NCI-H226 (cell line): ENCODE measurements around the gene TRIM17.

ENCODE experiments used
- DNase-seq: peaks from one replicate; pipeline ENCODE4 v3.0.0-alpha.2; 2015

Gene TRIM17, protein sequence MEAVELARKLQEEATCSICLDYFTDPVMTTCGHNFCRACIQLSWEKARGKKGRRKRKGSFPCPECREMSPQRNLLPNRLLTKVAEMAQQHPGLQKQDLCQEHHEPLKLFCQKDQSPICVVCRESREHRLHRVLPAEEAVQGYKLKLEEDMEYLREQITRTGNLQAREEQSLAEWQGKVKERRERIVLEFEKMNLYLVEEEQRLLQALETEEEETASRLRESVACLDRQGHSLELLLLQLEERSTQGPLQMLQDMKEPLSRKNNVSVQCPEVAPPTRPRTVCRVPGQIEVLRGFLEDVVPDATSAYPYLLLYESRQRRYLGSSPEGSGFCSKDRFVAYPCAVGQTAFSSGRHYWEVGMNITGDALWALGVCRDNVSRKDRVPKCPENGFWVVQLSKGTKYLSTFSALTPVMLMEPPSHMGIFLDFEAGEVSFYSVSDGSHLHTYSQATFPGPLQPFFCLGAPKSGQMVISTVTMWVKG

DNA sequence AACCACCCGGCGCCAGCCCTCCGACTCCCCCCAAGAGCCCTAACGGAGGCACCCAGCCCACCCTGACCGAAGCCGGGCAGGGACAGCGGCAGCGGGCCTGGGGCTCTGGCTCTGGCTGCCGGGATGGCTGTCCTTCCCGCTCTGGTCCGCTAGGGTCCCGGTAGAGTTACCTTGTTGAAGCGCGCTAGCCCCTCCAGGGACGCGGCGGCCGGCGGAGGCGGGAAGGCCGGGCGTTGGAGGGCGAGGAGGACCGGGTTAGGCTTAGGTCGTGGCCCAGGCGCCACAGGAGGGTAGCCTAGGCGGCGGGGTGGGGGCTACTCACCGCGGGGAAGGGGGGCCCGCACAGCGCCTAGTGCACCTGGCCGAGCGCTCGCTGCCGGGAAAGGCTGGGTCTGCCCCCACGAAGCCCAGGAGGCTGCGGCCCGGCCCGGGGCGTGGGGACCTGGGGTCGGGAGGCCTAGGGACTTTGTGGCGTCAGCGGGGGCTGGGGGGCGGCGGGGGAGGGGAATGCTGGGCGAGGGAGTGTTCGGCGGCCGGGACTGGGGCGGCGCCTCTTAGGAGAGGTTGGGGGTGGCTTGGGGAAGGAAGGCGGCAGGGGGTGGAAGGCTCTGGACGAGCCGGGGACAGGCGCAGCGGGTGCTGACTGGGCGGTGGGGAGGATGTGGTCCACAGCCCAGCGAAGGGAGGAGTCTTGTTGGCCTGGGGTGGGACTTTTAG, at the start of gene TRIM17:
Gene TRIM17, minus strand, starts transcription at position 645 of the 717 bp plus-strand sequence. CDS start 1,789 bp downstream, outside the sequence.
- no peak for DNase-seq

- DNase-seq, result no peak
Measured at GRCh38 chr1:228465571-228466146, 49.0 kb upstream of the TRIM17 start.

DNA sequence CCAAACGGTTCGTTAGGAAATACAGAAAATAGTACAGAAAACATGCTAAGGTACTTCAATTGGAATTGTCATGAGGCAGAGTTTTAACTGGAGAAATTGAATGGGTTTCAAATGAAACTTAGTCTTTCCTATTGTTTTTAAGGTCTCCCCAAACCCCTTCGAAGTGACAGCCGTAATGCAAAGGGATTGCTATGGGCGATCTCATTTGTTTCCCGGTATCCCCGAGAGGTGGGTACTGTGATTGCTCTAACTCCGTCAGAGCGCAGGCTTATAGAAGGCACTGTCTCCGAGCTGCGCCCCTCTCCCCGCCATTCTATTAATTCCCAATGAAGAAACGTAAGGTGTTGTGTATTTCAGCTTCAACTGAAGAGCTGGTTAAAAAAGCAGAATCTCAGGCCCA, 48.5 kb upstream of the TRIM17 start:
- no peak for DNase-seq

GRCh38 chr1:228464487-228464983, 47.9 kb upstream of the TRIM17 start:
- DNase-seq, result no peak

GRCh38 chr1:228463559-228464455, 47.1 kb upstream of the TRIM17 start:
- DNase-seq, result no peak

GRCh38 chr1:228463009-228463558, 46.4 kb upstream of the TRIM17 start:
- DNase-seq, result no peak

- no peak for DNase-seq
Measured at GRCh38 chr1:228462560-228462959, 45.9 kb upstream of the TRIM17 start.

GRCh38 chr1:228460821-228461220, 44.2 kb upstream of the TRIM17 start:
- DNase-seq, result no peak

DNA sequence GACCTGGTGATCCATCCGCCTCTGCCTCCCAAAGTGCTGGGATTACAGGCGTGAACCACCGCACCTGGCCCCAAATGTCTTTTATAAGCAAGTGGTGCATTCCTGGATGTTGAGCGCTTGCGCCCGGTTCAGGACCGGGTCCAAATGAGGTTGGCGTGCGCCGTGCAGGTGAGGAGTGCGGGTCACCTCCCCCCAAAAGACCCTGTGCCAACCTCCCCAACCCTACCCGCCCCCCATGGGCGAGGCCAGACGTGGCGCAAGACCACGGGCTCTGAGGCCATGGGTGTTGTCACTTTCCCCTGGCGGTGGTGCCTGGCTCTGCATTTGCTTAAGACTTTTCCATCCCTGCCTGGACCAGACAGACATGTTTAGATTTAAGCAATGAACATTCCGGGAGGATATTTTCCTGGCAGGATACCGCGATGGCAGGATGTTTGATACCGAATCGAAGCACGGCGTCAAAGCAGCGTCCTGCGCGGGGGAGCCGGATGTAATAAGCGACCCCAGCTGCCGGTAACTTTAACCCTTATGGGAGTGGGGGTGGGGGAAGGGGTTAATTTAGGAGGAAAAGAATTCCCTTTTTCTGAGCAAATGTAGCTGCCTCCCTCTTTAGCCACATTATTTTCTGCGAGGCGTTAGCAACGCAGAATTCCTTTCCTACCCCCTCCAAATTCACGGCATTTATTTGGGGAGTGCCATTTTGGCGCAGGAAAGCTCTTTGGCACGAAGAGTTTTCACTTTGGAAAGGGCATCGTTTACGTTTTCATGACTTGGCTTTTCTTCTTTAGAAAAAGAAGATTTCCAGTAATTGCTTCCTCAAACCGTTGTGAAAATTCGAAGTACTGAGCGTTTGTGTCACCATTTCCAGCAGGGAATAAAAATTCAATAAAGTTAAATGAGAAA, 42.7 kb upstream of the TRIM17 start:
- DNase-seq, result peak; percentile 39

- peak; percentile 87 for DNase-seq
Measured at GRCh38 chr1:228457396-228458176, 40.9 kb upstream of the TRIM17 start.

DNA sequence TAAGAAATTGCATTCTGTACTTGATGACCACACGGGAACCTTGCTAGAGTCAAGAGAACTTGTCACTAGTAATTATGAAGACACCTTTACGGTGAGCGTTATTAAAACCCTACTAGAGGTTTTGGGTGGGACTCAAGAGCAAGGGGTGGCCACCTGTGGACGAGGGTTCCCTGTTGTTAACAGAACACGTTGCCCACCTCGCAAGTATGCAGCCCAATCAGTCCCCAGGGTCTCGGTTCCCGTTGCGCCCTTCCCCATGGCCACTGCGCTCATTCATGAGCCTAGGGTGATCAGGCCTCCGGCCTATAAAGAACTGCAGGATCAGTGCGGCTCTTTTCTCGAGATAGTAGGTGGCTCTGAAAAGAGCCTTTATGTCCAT, 40.3 kb upstream of the TRIM17 start:
- no peak for DNase-seq

DNA sequence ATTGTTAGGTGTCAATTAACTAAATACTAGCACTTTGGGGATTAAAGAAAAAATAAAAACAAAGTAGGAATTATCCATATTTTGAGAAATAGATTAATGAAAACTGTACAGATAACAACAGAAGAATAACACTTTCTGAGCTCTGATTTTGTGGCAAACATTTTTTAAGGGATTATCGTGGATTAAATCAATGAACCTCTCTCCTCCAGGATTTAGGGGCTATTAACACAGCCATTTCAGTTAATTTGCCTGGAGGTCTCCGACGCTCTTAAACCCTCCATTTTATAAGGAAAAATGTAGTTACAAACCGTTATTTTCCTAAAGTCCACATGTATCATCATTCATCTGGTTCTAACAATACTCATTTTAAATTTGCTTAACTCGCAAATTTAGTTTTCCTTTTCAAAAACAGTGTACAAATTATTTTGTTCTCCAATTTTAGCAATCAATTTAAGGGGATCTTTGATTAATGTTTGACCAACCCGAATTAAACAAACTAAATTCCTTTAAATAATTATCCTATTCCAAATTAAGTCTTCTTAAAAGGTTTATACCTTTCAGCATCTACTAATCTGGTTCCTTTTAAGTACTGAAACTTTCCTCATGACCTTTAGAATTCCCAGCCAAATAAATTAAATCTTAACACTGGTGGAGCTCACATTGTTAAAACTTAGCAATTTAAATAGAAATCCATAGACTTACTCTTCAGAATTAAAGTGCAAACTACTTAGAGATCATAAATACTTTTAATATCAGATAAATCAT, 39.8 kb upstream of the TRIM17 start:
- no peak for DNase-seq

DNA sequence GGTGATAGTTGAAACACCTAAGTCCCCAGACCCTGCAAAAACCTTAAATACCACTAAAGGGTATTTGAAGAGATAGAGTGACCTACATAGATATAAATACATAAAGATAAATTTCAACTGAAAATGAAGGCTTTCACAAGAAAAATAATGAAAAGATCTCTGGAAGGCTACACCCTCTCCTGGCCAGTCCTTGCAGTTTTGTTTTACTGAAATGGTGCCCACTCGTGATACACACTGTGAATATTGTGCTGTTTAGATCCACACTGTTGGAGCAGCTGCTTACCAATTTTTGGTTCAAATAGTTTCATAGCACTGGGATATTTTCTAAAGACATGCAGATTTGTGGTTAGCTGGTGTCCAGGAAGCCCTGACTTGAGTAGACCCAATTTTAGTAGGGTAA, 39.1 kb upstream of the TRIM17 start:
- no peak for DNase-seq

DNA sequence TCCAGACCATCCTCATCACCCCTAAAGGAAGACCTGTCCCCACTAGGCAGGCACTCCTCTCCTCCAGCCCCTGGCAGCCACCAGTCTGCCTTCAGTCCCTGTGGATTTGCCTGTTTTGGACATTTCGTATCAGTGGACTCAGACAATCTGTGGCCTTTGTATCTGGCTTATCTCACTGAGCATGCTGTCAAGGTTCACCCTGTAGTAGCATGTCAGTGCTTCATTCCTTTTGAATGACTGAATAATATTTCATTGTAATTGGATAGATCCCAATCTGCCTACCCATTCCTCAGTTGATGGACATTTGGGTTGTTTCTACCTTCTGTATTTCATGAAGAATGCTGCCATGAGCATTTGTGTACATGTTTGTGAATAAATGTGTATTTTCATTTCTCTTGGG, 37.6 kb upstream of the TRIM17 start:
- no peak for DNase-seq

- DNase-seq, result no peak
Measured at GRCh38 chr1:228453614-228454013, 37.0 kb upstream of the TRIM17 start.

GRCh38 chr1:228453022-228453560, 36.4 kb upstream of the TRIM17 start:
- no peak for DNase-seq

DNA sequence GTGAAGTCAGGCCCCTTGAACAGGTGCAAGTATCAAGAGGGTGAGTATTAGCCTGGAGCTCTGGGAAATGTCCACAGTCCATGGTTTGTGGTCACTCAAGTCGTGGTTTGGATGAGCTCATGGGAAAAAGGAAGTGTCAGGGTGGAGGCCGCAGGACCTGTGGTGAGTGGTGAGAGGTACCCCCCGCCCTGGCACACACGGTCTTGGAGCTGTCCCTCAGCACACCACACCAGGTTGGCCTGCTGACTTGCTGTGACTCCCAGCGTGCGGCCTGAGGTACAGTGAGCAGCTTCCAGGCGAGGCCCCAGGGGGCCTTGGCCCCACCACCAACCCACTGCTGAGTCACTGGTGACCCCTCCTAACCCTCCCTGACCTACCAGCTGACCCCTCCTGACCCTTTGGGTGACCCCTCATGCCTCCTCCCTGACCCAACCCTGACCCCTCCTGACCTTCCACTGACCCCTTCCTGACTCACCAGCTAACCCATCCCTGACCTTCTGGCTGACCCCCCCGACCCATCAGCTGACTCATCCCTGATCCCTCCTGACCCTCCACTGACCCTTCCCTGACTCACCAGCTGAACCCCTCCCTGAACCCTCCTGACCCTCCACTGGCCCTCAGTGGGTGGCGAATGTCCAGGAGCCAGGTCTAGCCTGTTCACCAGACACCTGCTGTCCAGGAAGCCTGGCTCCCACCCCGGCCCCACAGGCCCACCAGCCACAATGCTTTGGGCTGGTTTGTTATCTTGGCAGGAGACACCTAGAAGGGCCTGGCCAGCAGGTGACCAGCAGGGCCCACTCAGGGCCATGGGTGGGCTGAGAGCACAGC, 35.7 kb upstream of the TRIM17 start:
- DNase-seq, result no peak

DNA sequence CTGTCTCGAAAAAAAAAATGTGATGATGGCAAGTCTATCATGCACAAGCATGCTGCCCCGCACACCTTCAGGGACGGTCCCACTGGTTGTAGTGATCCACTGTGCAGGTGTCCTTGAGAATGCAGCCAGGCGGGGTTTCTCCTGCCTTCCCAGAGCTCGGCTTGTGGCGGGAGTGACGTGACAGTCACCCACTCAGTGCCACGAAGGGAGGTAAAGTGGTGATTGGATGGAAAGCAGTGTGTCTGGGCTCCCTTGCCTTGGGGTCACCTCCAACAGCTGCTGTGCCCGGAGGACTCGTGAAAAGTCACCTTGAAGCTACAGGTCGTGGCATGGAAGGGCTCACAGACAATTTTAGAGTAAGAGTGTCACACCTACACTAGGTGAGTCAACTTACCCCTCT, 33.5 kb upstream of the TRIM17 start:
- no peak for DNase-seq
